Activated CD4-positive, alpha-beta T cell treated with anti-CD3 and anti-CD28 coated beads for 24 hours (primary cell): ENCODE measurements around the gene HSCB.
"Not testable (repeated sequence)": the region's sequence is repeated elsewhere in the genome, so short reads cannot be mapped to it uniquely, and the experiment has no call there.

Experiments
- DNase-seq, 2 donors: peaks; one replicate each; pipeline ENCODE4 v3.0.0-alpha.2; 2020; ENCODE audit warnings: low read depth in 2 of 2

Gene HSCB

DNA sequence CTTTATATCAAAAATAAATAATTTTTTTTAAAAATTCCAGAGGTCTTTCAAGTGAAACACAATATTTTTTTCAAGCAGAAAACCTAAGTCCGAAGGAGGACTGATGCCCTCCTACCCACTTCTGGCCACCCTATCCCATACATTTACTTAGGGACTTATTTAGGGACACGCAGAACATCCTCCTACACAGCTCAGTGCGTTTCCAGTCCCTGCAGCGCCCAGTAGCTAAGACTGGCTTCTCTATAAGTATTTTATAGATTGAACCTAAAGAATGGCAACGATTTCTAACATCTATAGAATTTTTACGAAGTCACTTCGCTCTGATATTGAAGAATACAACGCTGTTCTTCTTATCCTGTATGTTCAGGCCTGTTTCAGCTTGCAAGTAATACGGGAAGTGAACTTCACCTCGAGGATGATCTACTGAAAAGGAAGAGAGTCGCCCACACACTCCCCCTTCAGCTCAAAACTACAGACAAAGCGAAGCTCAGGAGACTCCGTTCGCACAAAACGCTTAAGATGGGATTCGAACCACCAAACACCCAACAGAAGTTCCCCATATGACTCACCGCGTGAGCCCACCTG lies 547 bp upstream of the HSCB start:
- DNase-seq = no peak

DNA sequence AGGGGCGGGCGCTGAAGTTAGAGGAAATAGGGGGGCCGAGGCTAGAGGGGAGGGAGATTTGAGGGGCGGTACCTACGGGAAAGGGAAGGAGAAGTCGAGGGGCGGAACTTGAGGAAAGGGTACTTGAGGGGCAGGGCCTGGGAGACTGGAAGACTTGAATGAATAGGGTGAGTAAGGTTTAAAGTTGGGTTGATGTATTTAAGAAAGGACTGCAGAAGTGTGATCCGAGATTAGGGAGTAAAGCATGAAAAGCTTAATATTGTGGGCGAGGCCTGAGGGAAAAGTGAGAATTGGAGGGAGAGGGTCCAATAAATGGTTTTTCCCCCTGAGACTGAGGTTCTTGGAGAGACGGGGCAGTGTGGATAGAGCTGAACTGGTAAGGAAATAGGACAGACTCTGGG lies 723 bp downstream of the HSCB start:
- DNase-seq = no peak

DNA sequence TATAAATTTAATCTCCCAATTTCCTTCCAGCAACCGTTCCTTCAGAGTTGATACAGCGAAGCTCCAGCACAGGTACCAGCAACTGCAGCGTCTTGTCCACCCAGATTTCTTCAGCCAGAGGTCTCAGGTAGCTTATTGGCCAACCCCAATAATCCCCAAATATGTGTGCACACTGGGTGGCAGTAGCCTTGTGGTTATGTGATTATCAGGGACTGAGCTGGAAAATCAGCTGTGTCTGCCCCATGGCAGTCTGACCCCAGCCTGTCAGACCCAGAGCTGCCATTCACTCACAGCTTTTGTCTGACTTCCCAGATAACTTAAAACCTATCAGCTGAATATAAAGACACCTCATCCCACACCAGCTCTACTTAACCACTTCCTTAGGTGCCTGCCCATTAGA lies 2.0 kb downstream of the HSCB start:
- no peak for DNase-seq

DNA sequence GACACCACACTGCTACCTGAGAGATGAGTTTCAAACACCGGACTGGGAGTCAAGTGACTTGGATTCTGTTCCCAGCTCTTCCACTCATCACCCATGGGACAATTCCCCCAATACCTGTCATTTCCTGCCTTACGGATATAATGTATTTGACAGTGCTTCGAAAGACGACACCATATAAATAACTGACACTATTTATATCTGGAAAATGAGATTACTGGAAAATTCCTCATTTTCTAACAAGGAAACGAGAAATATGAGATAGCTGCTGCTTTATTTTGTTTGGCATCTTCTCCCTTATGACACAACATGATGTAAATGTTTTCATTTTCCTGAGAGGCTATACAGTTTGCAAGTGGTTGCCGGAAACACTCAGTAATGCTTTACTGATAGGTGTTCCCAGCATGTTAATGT lies 8.6 kb downstream of the HSCB start:
- no peak for DNase-seq

DNA sequence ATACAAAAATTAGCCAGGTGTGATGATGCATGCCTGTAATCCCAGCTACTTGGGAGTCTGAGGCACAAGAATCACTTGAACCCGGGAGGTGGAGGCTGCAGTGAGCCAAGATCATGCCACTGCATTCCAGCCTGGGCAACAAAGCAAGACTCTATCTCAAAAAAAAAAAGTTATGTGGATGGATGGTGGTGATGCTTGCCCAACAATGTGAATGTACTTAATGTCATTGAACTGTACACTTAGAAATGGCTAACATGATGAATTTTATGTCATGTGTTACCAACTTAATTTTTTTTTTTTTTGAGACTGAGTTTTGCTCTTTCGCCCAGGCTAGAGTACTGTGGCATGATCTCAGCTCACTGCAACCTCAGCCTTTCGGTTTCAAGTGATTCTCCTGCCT lies 12.7 kb downstream of the HSCB start:
- DNase-seq = not testable (repeated sequence)

DNA sequence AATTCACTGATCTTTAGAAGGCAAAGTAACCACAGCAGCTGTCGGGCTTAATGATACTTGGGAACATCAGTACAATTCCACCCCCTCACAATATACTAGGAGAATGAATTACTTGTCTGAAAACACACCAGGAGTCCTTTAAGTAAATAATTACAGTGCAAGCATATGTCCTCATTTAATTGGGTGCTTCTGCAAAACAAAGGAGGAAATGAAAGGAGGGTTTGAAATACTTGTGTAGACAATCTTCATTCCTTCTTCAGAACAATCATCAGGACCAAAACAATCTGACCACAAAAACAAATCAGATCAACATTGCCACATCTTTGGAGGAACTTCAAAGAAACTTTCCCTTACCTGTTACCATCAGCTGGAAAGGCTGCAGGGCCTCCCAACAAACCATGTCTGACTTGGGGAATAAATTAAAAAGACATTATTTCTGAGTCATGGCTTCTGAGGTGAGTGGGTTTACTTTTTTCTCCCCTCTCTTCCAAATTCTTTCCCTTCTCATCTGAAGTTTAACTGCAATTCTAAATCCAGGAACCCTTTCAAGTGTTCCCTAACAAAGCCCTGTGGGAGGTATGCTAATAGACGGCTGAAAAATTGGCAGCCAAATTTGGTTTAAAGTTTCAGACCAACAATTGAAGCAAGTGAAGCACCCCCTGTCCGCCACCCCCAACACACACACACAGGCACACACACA lies 18.2 kb downstream of the HSCB start:
- DNase-seq = no peak

DNA sequence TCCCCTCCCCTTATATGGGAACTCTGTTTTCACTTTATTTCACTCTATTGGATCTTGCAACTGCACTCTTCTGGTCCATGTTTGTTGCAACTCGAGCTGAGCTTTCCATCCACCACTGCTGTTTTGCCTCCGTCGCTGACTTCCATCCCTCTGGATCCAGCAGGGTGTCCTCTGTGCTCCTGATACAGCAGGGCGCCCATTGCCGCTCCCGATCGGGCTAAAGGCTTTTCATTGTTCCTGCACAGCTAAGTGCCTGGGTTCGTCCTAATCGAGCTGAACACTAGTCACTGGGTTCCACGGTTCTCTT lies 19.6 kb downstream of the HSCB start:
- no peak for DNase-seq

DNA sequence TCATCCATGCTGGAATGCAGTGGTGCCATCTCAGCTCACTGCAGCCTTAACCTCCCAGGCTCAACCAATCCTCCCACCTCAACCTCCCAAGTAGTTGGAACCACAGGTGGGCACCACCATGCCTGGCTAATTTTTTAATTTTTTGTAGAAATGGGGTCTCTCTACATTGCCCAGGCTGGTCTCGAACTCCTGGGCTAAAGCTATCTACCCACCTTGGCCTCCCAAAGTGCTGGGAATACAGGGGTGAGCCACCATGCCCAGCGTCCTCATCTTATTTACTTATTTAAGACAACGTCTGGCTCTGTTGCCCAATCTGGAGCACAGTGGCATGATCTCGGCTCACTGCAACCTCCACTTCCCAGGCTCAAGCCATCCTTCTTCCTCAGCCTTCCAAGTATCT lies 20.2 kb downstream of the HSCB start:
- not testable (repeated sequence) for DNase-seq

DNA sequence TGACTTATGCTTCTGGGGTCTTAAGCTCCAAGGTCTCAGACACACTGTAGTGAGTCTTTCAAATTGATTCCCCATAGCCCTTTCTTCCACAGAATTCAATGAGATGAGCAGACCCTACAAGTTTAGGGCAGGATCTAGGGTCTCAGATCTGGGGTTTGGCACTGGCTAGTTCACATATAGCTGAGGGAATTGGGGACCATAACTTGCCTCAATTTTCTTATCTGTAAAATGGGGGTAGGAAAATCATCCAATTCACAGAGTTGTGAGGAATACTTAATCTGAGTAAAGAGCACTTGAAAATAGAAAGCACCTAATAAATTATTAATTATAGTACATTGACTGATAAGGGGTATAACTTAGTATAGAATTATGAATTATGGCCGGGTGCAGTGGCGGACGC lies 24.8 kb downstream of the HSCB start:
- DNase-seq = no peak

DNA sequence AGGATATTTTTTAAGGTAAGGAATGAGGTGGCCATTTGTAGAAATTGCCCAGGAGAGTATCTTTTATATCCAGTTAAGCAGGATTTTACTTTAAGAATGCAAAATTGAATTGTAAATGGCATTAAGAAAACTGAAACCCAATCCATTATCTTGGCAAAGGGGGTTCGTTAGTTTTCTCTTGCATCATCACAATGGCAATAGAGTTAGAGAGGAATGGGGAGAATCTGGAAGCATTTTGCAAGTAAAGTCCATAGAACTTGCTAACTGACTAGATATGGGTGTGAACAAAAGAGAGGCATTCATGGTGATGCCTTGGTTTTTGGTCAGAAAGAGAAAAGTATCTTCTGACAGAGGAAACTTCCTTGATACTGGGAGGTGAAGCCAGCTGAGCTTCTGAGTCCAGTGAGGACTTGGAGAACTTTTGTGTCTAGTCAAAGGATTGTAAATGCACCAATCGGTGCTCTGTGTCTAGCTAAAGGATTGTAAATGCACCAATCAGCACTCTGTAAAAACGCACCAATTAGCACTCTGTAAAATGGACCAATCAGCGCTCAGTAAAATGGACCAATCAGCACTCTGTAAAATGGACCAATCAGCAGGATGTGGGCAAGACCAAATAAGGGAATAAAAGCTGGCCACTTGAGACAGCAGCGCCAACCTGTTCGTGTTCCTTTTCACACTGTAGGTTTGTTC lies 27.0 kb downstream of the HSCB start:
- DNase-seq = no peak

DNA sequence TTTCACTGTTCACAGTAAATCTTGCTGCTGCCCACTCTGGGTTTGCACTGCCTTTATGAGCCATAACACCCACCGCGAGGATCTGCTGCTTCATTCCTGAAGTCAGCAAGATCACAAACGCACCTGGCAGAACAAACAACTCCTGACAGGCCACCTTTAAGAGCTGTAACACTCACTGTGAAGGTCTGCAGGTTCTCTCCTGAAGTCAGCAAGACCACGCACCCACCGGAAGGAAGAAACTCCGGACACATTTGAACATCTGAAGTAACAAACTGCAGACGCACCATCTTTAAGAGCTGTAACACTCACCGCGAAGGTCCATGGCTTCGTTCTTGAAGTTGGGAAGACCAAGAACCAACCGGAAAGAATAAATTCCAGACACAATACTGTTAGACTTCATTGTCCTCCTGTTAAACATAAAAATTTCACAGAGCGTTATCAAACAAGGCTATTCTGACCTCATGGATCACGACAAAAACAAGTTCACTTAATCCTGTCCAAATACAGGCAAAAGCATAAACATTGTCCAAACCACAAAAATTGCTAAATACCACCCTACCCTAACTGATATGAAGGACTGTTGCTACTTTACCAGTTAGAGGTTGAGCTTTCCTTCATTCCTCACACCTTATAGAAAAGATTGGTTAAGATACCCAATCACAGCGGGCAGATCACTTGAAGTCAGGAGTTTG lies 27.7 kb downstream of the HSCB start:
- DNase-seq = no peak

DNA sequence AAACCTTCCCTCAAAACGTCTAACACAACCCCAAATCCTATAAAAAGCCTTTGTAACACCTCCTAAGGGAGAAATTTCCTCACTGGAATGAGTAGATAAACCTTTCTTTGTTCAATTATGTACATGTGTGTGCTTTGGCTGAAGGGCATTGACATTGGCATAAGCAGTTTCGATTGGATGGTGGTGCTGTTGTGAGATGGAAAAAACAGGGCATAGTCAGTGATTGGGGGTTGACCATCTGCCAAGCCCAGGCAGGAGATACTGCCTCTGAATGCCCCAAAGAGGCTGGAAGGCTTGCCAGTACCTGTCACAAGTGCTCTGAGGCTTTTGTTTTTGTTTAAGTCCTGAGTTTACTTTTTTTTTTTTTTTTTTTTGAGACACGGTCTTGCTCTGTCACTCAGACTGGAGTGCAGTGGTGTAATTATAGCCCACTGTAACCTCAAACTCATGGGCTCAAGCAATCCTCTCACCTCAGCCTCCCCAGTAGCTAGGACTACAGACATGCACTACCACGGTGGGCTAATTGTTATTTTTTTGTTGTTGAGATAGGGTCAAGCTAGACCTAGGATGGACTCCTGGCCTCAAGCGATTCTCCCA lies 29.5 kb downstream of the HSCB start:
- no peak for DNase-seq

DNA sequence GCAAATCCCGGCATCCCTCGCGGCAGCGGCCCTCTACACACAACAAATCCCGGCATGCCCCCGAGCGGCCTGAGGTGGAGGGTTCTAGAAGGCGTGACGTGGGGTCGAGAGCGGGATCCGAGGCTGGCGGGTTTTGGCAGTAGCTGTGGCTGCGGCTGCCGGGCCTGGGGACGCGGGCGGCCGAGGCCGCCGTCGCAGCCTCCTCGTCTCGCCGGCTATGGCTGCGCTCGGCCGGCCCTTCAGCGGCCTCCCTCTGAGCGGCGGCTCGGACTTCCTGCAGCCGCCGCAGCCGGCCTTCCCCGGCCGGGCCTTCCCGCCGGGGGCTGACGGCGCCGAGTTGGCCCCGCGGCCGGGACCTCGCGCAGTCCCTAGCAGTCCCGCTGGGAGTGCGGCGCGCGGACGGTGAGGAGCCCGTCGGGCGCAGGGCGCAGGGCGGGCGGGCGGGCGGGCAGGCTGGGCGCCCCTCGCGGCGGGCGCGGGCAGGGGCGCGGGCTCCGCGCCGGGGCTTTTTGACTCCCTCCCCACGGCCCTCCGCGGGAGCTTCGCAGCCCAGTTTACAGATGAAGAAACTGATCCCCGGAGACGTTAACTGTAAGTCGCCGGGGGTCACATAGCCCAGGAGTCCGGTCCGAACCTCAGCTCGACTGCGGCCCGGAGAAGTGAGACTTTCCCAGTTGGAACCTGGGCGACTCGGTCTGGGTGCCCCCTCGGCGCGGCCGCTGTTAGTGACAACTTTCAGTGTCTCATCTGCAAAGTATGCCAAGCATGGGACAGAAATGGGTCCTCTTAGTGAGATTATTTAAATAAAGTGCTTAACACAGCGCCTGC lies 31.0 kb downstream of the HSCB start, which contains the start of gene CCDC117:
Gene CCDC117, plus strand, starts transcription at position 63 of the 828 bp plus-strand sequence. Its CDS starts 155 bp downstream, at position 218.
- peak; percentile 85 to 90 for DNase-seq

DNA sequence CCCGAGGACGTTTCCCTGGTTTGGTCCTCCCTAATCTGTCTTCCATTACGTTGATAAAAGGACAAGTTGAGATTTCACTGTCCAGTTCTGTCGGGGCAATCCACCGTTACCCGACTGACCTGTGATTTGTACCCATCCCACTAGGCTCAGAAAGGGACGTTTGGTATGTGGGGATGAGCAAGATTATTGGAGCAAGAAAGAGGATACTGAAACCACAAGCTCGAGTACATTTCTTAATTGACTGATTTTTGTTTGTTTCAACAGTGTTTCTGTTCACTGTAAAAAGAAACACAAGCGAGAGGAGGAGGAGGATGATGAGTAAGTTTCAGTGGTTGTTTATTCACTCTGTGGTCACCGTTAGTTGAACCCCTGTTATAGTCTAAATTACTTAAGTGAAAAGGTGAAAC lies 31.6 kb downstream of the HSCB start:
- no peak for DNase-seq

DNA sequence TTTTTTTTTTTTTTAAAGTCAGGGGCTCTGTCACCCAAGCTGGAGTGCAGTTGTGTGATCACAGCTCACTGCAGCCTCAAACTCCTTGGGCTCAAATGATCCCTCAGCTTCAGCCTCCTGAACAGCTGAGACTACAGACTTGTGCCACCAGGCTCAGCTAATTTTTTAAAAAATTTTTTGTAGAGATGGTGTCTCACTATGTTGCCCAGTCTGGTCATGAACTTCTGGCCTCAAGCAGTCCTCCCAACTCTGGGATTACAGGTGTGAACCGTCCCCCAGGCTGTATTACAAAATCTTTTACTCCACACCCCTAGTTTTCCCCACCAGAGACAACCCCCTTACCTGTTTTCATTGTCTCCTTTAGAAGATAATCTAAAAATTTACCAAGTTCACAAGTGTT lies 32.5 kb downstream of the HSCB start:
- DNase-seq = no peak

DNA sequence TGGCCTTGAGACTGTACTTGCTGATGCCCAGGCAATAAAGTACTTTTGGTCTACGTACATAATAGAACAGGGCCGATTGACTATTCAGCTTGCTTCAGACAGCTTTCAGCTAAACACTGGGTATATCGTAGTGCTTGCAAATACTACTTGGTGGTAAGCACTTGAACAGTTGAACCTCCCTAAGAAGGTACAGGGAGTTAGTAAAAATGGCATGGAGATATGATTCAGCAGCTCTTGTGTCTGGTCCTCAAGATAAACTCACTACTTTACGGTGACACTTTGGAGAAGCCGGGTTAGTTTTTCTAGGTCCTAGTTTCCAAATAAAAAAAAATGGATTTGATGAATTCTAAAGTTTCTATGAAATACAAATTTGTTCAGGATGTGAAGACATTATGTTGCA lies 38.0 kb downstream of the HSCB start:
- no peak for DNase-seq

DNA sequence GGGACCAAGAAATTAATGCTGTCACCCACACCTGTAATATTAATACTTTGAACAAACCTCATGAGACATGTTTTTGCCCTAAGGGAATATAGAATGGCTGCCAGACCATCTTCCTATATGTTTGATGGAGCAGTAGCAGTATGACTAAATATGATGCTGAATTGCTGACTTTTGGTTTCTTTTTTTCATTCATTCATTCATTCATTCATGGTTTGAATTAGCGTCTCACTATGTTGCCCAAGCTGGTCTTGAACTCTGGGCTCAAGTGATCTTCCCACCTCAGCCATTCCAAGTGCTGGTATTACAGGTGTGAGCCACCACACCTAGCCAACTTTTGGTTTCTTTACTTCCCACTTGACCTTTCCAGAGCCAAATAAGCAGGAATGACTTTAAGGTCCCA lies 38.5 kb downstream of the HSCB start:
- DNase-seq = no peak

DNA sequence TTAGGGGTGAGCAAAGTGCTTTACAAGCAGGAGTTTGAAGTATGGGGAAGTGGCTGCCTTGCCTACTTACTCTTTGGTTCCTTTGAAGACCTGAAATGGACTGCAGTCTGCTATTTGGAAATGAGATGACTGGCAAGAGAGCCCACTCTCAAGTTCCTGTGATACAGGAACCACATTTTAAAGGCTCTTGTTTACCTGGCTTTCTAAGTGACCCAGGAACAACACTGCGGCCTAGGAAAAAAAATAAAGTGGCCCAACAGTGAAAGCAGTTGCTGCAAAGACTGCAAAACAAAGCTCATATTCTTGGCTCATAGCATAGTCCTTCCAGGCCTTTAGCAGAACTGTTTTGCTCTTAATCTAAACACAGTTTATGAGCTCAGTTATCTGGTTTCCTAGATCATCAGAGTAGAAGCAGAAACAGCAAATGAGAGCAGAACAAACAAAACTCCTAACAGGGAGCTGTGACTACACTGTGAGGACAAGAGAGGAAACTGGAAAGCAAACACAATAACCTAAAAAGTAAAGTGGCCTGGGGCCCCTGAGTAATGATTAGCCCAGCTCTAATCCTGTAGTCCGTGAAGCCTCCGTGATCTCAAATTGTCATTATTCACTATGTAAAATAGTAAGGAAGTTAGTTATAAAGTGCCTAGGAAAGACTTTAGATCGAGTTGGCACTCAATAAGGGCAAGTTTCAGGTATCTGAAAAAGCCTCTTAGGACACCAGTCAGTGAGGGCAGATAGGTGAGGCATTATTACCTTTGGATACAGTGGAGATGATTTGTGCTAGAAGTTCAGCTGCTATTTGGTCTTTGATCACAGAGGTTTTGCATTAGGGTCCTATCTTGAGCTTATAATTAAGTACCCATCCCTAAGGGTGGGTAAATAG lies 42.2 kb downstream of the HSCB start:
- no peak for DNase-seq

DNA sequence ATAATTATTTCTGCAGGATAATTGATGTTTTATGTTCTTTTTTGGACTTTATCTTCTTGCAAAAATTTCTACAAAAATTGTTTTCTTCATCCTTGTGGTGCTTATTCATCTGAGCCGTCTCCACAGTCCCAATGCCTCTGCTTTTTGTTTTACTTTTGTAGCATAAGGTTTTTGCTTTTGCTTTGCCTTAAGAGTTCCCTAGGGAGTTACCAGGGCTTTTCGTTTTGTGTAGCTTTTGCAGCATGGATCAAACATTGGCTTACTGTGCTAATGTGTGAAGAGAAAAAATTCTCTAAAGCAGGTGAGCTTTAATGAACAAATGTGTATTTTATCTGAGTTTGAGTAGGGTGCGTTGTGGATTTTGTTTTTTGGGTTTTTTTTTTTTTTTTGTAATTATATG lies 46.8 kb downstream of the HSCB start:
- DNase-seq = no peak

DNA sequence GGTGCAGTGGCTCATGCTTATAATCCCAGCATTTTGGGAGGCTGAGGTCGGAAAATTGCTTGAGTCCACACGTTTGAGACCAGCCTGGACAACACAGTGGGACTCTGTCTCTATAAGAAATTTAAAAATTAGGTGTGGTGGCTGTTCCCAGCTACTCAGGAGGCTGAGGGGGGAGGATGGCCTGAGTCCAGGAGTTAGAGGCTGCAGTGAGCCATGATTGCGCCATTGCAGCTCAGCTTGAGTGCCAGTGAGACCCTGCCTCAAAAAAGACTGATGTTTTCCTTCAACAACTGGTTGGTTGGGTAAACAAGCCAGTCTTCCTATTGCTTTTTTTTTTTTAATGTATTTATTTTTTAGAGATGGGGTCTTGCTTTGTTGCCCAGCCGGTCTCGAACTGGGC lies 49.3 kb downstream of the HSCB start:
- no peak for DNase-seq
